ENCODE data around the gene TBC1D5. TPM values are rescaled to one million over a fixed set of nuclear protein-coding genes. Genes with fewer than 3 reads are reported as not detected.
"Not testable (repeated sequence)": the region's sequence is repeated elsewhere in the genome, so short reads cannot be mapped to it uniquely, and the experiment has no call there.

The TBC1D5 gene
- total RNA-seq, 4 donors from 2014 or later: 29.2 to 114 (median 53.4) TPM

- DNase-seq: no peak
- Histone ChIP-seq H3K4me3 (no peak overlapping the region), H3K4me1 (no peaks in the 10 kb centered on the region), H3K36me3 (no peaks in the 10 kb centered on the region), H3K27ac (no peak overlapping the region), H3K9me3 (no peaks in the 10 kb centered on the region), H3K27me3 (no peaks in the 10 kb centered on the region)
- TF ChIP-seq CTCF (IDR thresholded peaks at IDR 0.05): no peak
- TF ChIP-seq POLR2A (IDR thresholded peaks at IDR 0.05): no peak
Measured at GRCh38 chr3:17638356-17638755, 104.1 kb downstream of the TBC1D5 start.

GRCh38 chr3:17635675-17636074 is 106.8 kb downstream of the TBC1D5 start:
- not testable (repeated sequence) for H3K4me3 ChIP-seq, H3K9me3 ChIP-seq, H3K27ac ChIP-seq, H3K4me1 ChIP-seq, H3K27me3 ChIP-seq, H3K36me3 ChIP-seq, DNase-seq

- no peak overlapping the region for H3K27ac ChIP-seq
- H3K36me3 ChIP-seq: no peaks in the 10 kb centered on the region
- TF ChIP-seq CTCF (IDR thresholded peaks at IDR 0.05) (no peak), POLR2A (IDR thresholded peaks at IDR 0.05) (no peak)
Measured at GRCh38 chr3:17634964-17635363, 107.5 kb downstream of the TBC1D5 start.

GRCh38 chr3:17634201-17634600 is 108.2 kb downstream of the TBC1D5 start:
- no peaks in the 10 kb centered on the region for H3K27me3 ChIP-seq
- no peak for TF ChIP-seq CTCF (IDR thresholded peaks at IDR 0.05)
- no peak for TF ChIP-seq POLR2A (IDR thresholded peaks at IDR 0.05)
- DNase-seq: no peak
- H3K4me1 ChIP-seq: no peaks in the 10 kb centered on the region
- no peak overlapping the region for H3K4me3 ChIP-seq
- H3K27ac ChIP-seq: no peak overlapping the region
- H3K9me3 ChIP-seq: no peaks in the 10 kb centered on the region
- H3K36me3 ChIP-seq: no peaks in the 10 kb centered on the region

More at GRCh38 chr3:17634964-17635363, 107.5 kb downstream of the TBC1D5 start:
- DNase-seq: no peak
- Histone ChIP-seq H3K4me3 (no peak overlapping the region), H3K27me3 (no peaks in the 10 kb centered on the region), H3K4me1 (no peaks in the 10 kb centered on the region), H3K9me3 (no peaks in the 10 kb centered on the region)

- Histone ChIP-seq H3K27me3 (no peaks in the 10 kb centered on the region), H3K4me3 (no peak overlapping the region), H3K36me3 (no peaks in the 10 kb centered on the region), H3K4me1 (no peaks in the 10 kb centered on the region), H3K9me3 (no peaks in the 10 kb centered on the region), H3K27ac (no peak overlapping the region)
- no peak for DNase-seq
- TF ChIP-seq POLR2A (IDR thresholded peaks at IDR 0.05) (no peak), CTCF (IDR thresholded peaks at IDR 0.05) (no peak)
Measured at GRCh38 chr3:17632401-17633100, 109.9 kb downstream of the TBC1D5 start.

GRCh38 chr3:17631609-17632008 is 110.8 kb downstream of the TBC1D5 start:
- DNase-seq: no peak
- Histone ChIP-seq H3K27me3 (no peaks in the 10 kb centered on the region), H3K36me3 (no peaks in the 10 kb centered on the region), H3K4me1 (no peaks in the 10 kb centered on the region), H3K27ac (no peak overlapping the region), H3K4me3 (no peak overlapping the region), H3K9me3 (no peaks in the 10 kb centered on the region)
- TF ChIP-seq POLR2A (IDR thresholded peaks at IDR 0.05): no peak
- no peak for TF ChIP-seq CTCF (IDR thresholded peaks at IDR 0.05)
